GM23338 (cell line): ENCODE data around the gene ZFYVE28. TPM values are rescaled to one million over a fixed set of nuclear protein-coding genes. Genes with fewer than 3 reads are reported as not detected.

ENCODE experiments used
- ATAC-seq: fragments of 200-7000 bp; cut with Tn5 transposase; 3 replicates; pipeline ENCODE4 v1.9.1; 2020
- DNase-seq: peaks from one replicate; pipeline ENCODE4 v3.0.0-alpha.2; 2015; ENCODE audit warnings: low spot score
- H2AFZ ChIP-seq: fragments of 200-600 bp; sonication (generic); 2 replicates; pipeline ENCODE4 v1.8.0; 2016; ENCODE audit warnings: antibody characterized with exemption, mild to moderate bottlenecking, moderate library complexity
- H3F3A ChIP-seq: fragments of 200-600 bp; sonication (generic); replicated peaks from 2 replicates; pipeline ENCODE4 v1.8.0; 2017; ENCODE audit warnings: antibody characterized with exemption, mixed run types, low read depth
- H3K27ac ChIP-seq: fragments of 200-600 bp; sonication (generic); 2 replicates; pipeline ENCODE4 v1.6.1; 2016; ENCODE audit warnings: low read depth
- H3K27me3 ChIP-seq: fragments of 200-600 bp; sonication (generic); 2 replicates; pipeline ENCODE4 v1.8.0; 2016; ENCODE audit warnings: mild to moderate bottlenecking, mixed run types, moderate library complexity; ENCODE audit not compliant: insufficient read depth
- H3K36me3 ChIP-seq: fragments of 200-600 bp; sonication (generic); 2 replicates; pipeline ENCODE4 v1.8.0; 2016; ENCODE audit warnings: mild to moderate bottlenecking; ENCODE audit not compliant: insufficient read depth
- H3K4me1 ChIP-seq: fragments of 200-600 bp; sonication (generic); 2 replicates; pipeline ENCODE4 v1.8.0; 2016; ENCODE audit warnings: mild to moderate bottlenecking, moderate library complexity; ENCODE audit not compliant: insufficient read depth
- H3K4me2 ChIP-seq: fragments of 200-600 bp; sonication (generic); 2 replicates; pipeline ENCODE4 v1.7.1; 2017; ENCODE audit warnings: mixed run types
- H3K4me3 ChIP-seq: fragments of 200-600 bp; sonication (generic); 2 replicates; pipeline ENCODE4 v1.6.1; 2016; ENCODE audit warnings: mixed run types
- H3K79me2 ChIP-seq: fragments of 200-600 bp; sonication (generic); replicated peaks from 2 replicates; pipeline ENCODE4 v1.8.0; 2017; ENCODE audit warnings: mild to moderate bottlenecking; ENCODE audit not compliant: insufficient read depth
- H3K9me2 ChIP-seq: fragments of 200-600 bp; sonication (generic); 2 replicates; pipeline ENCODE4 v1.8.0; 2017; ENCODE audit not compliant: insufficient read depth
- H4K20me1 ChIP-seq: fragments of 200-600 bp; sonication (generic); replicated peaks from 2 replicates; pipeline ENCODE4 v1.8.0; 2017; ENCODE audit warnings: mild to moderate bottlenecking; ENCODE audit not compliant: insufficient read depth
- H3K27ac Mint-ChIP-seq: 2 replicates; pipeline ENCODE4 v1.8.0; 2020; ENCODE audit warnings: inconsistent platforms, mild to moderate bottlenecking, moderate library complexity, mixed read lengths
- H3K27me3 Mint-ChIP-seq: 3 replicates; pipeline ENCODE4 v1.8.0; 2022; ENCODE audit warnings: low read depth, mild to moderate bottlenecking, moderate library complexity, mixed read lengths, inconsistent platforms; ENCODE audit not compliant: insufficient read depth, poor library complexity
- H3K36me3 Mint-ChIP-seq: 3 replicates; pipeline ENCODE4 v1.8.0; 2021; ENCODE audit warnings: low read depth, mild to moderate bottlenecking, inconsistent platforms, moderate library complexity, mixed read lengths
- H3K4me1 Mint-ChIP-seq: 3 replicates; pipeline ENCODE4 v1.8.0; 2020; ENCODE audit warnings: mild to moderate bottlenecking, inconsistent platforms, mixed read lengths
- H3K4me3 Mint-ChIP-seq: 3 replicates; pipeline ENCODE4 v1.8.0; 2021; ENCODE audit warnings: moderate library complexity, mild to moderate bottlenecking, inconsistent platforms, mixed read lengths
- H3K9me3 Mint-ChIP-seq: 3 replicates; pipeline ENCODE4 v1.8.0; 2020; ENCODE audit warnings: moderate library complexity, mild to moderate bottlenecking, inconsistent platforms, mixed read lengths
- CREB1 ChIP-seq: fragments of 250-450 bp; sonication (Bioruptor Pico); IDR thresholded peaks from 2 replicates; pipeline ENCODE4 v1.5.0; 2020; ENCODE audit warnings: low read depth, mild to moderate bottlenecking, moderate library complexity
- EZH2 ChIP-seq: fragments of 200-600 bp; sonication (generic); IDR thresholded peaks from one replicate; pipeline ENCODE4 v1.8.0; 2017; ENCODE audit warnings: antibody characterized with exemption, mild to moderate bottlenecking, low read depth; ENCODE audit not compliant: unreplicated experiment
- EZH2phosphoT487 ChIP-seq: fragments of 200-600 bp; sonication (generic); IDR thresholded peaks from one replicate; pipeline ENCODE4 v1.8.1; 2018; ENCODE audit warnings: antibody characterized with exemption; ENCODE audit not compliant: unreplicated experiment
- JUNB ChIP-seq: IDR thresholded peaks from one replicate; pipeline ENCODE4 v1.6.1; 2016; ENCODE audit warnings: antibody characterized with exemption; ENCODE audit not compliant: unreplicated experiment
- NANOG ChIP-seq: IDR thresholded peaks from 2 replicates; pipeline ENCODE4 v1.6.1; 2016; ENCODE audit warnings: antibody characterized with exemption, borderline replicate concordance
- STAT1 ChIP-seq: IDR thresholded peaks from one replicate; pipeline ENCODE4 v1.6.1; 2016; ENCODE audit warnings: antibody characterized with exemption; ENCODE audit not compliant: unreplicated experiment
- polyA plus RNA-seq: library from polyadenylated mRNA; unstranded; fragments of >200 nt; fragmentation: Nextera tagmentation; extraction: Ambion mirVana; gene quantifications from 2 replicates; pipeline ENCODE4 v1.2.1, GENCODE V29; 2016
- total RNA-seq: library from RNA; depleted of rRNA; stranded (reverse); fragments of >200 nt; shearing (Covaris generic); gene quantifications from 2 replicates; pipeline ENCODE4 v1.2.3, GENCODE V29; 2014
- TF ChIP-seq, protein P1 (sequence below), 2 experiments: fragments of 200-600 bp in 1 of 2; sonication (generic) in 1 of 2; conservative IDR thresholded peaks; 2 replicates each; pipeline versions ENCODE4 v1.5.1 to v1.6.1; 2016 to 2017; ENCODE audit warnings: antibody characterized with exemption in 2 of 2, low read depth in 2 of 2, mild to moderate bottlenecking in 2 of 2, moderate library complexity in 1 of 2
- TF ChIP-seq, protein P2 (sequence below): IDR thresholded peaks from 2 replicates; pipeline ENCODE4 v1.6.1; 2016; ENCODE audit warnings: antibody characterized with exemption
- TF ChIP-seq, protein P3 (sequence below): fragments of 250-450 bp; sonication (Bioruptor Pico); IDR thresholded peaks from 2 replicates; pipeline ENCODE4 v1.5.0; 2020; ENCODE audit warnings: mild to moderate bottlenecking, moderate library complexity

ZFYVE28 gene
- total and polyA plus RNA-seq, 2 experiments from 2014 or later = 2.6 to 4.6 TPM

DNA sequence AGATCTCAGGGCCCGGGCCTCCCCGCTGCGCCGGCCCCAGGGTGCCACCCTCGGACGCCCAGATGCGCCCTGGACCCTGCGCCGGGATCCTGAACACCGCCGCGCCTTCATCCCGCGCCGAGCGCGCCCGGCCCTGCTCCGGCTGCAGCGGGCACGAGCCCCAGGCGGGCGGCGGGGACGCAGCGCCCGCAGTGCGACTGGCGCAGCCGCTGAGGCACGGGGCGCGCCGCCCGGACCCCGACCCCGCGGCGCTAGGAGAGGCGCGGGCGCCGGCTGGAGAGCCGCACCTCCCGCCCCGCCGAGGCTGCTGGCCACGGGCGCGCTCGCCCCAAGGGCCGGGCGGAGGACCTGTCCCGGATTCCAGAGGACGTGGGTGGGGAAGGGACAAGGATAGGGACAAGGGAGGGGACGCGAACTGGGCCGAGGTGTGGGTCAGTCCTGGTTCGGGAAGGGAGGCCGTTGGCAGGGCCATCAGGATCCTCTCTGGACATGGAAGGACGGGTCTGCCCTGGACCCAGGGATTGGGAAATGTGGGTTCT is 1.1 kb downstream of the ZFYVE28 start:
- H3K27ac ChIP-seq = no peak overlapping the region
- H2AFZ ChIP-seq = peak overlapping the region; percentile 63; the same call in 1 of the 2 replicates
- H3K36me3 ChIP-seq = no peaks in the 10 kb centered on the region
- H3K79me2 ChIP-seq = no peaks in the 10 kb centered on the region
- DNase-seq = peak; percentile 62
- H3K36me3 Mint-ChIP-seq = no peaks in the 10 kb centered on the region; the same call in 2 of the 3 replicates
- peaks cover 42% of the 10 kb centered on the region for H3K4me1 ChIP-seq
- peak overlapping the region; percentile 71 for H3K4me3 ChIP-seq
- H3K27me3 ChIP-seq = peaks cover 79% of the 10 kb centered on the region
- H3K27ac Mint-ChIP-seq = no peak overlapping the region
- TF ChIP-seq JUNB = no peak
- TF ChIP-seq EZH2phosphoT487 = peak; percentile 30
- no peak for TF ChIP-seq CREB1 (CRISPR knock-in tag)
- TF ChIP-seq, protein P1, sequence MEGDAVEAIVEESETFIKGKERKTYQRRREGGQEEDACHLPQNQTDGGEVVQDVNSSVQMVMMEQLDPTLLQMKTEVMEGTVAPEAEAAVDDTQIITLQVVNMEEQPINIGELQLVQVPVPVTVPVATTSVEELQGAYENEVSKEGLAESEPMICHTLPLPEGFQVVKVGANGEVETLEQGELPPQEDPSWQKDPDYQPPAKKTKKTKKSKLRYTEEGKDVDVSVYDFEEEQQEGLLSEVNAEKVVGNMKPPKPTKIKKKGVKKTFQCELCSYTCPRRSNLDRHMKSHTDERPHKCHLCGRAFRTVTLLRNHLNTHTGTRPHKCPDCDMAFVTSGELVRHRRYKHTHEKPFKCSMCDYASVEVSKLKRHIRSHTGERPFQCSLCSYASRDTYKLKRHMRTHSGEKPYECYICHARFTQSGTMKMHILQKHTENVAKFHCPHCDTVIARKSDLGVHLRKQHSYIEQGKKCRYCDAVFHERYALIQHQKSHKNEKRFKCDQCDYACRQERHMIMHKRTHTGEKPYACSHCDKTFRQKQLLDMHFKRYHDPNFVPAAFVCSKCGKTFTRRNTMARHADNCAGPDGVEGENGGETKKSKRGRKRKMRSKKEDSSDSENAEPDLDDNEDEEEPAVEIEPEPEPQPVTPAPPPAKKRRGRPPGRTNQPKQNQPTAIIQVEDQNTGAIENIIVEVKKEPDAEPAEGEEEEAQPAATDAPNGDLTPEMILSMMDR (conservative IDR thresholded peaks at IDR 0.05; ENCODE audit: low read depth in 2 of 2) = no peak
- no peak for TF ChIP-seq STAT1
- TF ChIP-seq, protein P2, sequence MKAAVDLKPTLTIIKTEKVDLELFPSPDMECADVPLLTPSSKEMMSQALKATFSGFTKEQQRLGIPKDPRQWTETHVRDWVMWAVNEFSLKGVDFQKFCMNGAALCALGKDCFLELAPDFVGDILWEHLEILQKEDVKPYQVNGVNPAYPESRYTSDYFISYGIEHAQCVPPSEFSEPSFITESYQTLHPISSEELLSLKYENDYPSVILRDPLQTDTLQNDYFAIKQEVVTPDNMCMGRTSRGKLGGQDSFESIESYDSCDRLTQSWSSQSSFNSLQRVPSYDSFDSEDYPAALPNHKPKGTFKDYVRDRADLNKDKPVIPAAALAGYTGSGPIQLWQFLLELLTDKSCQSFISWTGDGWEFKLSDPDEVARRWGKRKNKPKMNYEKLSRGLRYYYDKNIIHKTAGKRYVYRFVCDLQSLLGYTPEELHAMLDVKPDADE = no peak
- no peak for TF ChIP-seq NANOG
- peak overlapping the region; percentile 82 for H3K4me3 Mint-ChIP-seq
- H4K20me1 ChIP-seq = peaks cover 6% of the 10 kb centered on the region
- peaks cover 48% of the 10 kb centered on the region for H3K4me1 Mint-ChIP-seq
- peak overlapping the region; percentile 91 for H3K4me2 ChIP-seq
- no peaks in the 10 kb centered on the region for H3K9me2 ChIP-seq
- peaks cover 75% of the 10 kb centered on the region for H3K27me3 Mint-ChIP-seq
- ATAC-seq = peak; percentile 6
- peaks cover 20% of the 10 kb centered on the region for H3F3A ChIP-seq
- no peaks in the 10 kb centered on the region; the same call in 2 of the 3 replicates for H3K9me3 Mint-ChIP-seq

DNA sequence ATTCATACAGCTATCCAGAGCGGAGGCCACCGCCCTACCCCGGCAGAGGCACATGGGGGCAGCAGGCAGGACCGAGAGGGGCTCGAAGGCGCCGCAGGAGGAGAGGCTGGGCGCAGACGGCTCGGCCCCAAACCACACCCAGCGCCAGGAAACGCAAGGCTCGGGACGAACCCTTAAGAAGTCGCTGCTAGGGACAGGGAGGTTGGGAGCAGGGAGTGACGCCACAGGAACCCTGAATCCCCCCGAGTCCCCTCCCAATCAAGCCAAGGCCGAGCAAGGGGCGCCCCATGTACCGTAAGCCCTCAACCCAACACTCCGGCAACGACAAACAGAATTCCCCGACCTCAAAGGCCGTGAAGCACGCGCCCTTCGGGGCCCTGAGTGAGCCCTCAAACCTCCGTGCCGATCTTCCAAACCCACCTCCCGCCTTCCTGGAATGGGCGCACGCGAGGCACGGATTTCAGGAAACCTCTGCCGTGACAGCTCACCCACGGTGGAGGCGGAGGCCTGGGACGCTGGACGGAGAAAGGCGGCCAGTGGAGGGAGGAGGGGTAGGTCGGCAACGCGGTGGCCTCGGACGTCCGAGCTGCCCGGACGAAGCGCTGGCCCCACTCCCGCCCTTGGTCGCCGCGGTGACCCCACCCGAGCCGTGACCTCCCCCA is 1.8 kb downstream of the ZFYVE28 start:
- ATAC-seq (peak; percentile 31), DNase-seq (peak; percentile 85)
- Histone ChIP-seq H3K27ac (no peak overlapping the region), H3K4me3 (peak overlapping the region; percentile 71), H4K20me1 (peaks cover 6% of the 10 kb centered on the region), H3K79me2 (no peaks in the 10 kb centered on the region), H3K4me1 (peaks cover 42% of the 10 kb centered on the region), H3F3A (peaks cover 22% of the 10 kb centered on the region), H2AFZ (peak overlapping the region; percentile 69; the same call in 1 of the 2 replicates), H3K36me3 (no peaks in the 10 kb centered on the region), H3K4me2 (peak overlapping the region; percentile 91), H3K27me3 (peaks cover 75% of the 10 kb centered on the region), H3K9me2 (no peaks in the 10 kb centered on the region)
- no peaks in the 10 kb centered on the region; the same call in 2 of the 3 replicates for H3K36me3 Mint-ChIP-seq
- no peaks in the 10 kb centered on the region; the same call in 2 of the 3 replicates for H3K9me3 Mint-ChIP-seq
- H3K4me3 Mint-ChIP-seq = peak overlapping the region; percentile 64
- no peak overlapping the region for H3K27ac Mint-ChIP-seq
- H3K27me3 Mint-ChIP-seq = peaks cover 73% of the 10 kb centered on the region
- peaks cover 50% of the 10 kb centered on the region for H3K4me1 Mint-ChIP-seq
- no peak for TF ChIP-seq NANOG
- TF ChIP-seq EZH2 = peak; percentile 88
- TF ChIP-seq, protein P3, sequence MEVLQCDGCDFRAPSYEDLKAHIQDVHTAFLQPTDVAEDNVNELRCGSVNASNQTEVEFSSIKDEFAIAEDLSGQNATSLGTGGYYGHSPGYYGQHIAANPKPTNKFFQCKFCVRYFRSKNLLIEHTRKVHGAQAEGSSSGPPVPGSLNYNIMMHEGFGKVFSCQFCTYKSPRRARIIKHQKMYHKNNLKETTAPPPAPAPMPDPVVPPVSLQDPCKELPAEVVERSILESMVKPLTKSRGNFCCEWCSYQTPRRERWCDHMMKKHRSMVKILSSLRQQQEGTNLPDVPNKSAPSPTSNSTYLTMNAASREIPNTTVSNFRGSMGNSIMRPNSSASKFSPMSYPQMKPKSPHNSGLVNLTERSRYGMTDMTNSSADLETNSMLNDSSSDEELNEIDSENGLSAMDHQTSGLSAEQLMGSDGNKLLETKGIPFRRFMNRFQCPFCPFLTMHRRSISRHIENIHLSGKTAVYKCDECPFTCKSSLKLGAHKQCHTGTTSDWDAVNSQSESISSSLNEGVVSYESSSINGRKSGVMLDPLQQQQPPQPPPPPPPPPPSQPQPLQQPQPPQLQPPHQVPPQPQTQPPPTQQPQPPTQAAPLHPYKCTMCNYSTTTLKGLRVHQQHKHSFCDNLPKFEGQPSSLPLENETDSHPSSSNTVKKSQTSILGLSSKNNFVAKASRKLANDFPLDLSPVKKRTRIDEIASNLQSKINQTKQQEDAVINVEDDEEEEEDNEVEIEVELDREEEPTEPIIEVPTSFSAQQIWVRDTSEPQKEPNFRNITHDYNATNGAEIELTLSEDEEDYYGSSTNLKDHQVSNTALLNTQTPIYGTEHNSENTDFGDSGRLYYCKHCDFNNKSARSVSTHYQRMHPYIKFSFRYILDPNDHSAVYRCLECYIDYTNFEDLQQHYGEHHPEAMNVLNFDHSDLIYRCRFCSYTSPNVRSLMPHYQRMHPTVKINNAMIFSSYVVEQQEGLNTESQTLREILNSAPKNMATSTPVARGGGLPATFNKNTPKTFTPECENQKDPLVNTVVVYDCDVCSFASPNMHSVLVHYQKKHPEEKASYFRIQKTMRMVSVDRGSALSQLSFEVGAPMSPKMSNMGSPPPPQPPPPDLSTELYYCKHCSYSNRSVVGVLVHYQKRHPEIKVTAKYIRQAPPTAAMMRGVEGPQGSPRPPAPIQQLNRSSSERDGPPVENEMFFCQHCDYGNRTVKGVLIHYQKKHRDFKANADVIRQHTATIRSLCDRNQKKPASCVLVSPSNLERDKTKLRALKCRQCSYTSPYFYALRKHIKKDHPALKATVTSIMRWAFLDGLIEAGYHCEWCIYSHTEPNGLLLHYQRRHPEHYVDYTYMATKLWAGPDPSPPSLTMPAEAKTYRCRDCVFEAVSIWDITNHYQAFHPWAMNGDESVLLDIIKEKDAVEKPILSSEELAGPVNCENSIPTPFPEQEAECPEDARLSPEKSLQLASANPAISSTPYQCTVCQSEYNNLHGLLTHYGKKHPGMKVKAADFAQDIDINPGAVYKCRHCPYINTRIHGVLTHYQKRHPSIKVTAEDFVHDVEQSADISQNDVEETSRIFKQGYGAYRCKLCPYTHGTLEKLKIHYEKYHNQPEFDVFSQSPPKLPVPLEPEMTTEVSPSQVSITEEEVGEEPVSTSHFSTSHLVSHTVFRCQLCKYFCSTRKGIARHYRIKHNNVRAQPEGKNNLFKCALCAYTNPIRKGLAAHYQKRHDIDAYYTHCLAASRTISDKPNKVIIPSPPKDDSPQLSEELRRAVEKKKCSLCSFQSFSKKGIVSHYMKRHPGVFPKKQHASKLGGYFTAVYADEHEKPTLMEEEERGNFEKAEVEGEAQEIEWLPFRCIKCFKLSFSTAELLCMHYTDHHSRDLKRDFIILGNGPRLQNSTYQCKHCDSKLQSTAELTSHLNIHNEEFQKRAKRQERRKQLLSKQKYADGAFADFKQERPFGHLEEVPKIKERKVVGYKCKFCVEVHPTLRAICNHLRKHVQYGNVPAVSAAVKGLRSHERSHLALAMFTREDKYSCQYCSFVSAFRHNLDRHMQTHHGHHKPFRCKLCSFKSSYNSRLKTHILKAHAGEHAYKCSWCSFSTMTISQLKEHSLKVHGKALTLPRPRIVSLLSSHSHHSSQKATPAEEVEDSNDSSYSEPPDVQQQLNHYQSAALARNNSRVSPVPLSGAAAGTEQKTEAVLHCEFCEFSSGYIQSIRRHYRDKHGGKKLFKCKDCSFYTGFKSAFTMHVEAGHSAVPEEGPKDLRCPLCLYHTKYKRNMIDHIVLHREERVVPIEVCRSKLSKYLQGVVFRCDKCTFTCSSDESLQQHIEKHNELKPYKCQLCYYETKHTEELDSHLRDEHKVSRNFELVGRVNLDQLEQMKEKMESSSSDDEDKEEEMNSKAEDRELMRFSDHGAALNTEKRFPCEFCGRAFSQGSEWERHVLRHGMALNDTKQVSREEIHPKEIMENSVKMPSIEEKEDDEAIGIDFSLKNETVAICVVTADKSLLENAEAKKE = no peak
- TF ChIP-seq EZH2phosphoT487 = peak; percentile 94
